ENCODE data around the gene PSAP. TPM values are rescaled to one million over a fixed set of nuclear protein-coding genes. Genes with fewer than 3 reads are reported as not detected.
A peak's percentile ranks its signal among the peaks of the same experiment; 100 is the strongest.

The PSAP gene
- total and polyA plus RNA-seq, 4 donors, result 255 to 671 (median 472) TPM

DNA sequence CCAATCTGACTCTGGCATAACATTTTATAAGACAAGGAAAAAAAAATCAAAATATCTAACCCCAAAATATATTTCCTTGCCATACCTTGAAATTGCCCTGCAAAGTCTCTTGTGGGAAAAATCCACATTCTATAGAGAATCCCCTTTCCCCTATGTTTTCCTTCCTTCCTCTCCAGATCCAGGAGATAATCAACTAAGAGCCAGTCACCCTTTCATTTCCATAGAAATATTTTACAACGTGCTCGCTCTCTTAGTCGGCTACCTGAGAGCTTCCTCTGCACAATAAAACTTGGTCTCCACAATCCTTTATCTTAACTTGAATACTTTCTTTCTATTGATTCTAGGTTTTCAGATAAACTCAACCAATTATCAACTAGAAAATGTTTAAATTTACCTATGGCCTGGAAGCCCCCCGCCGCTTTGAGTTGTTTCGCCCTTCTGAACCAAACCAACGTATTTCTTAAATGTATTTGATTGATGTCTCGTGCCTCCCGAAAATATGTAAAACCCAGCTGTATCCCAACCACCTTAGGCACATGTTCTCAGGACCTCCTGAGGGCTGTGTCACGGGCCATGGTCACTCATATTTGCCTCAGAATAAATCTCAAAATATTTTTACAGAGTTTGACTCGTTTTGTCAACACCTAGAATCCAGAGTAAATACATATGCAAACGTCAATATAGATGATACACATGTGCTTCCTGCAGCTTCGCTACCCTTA lies 869 bp downstream of the PSAP start:
- no peaks in the 10 kb centered on the region for H3K9me3 ChIP-seq (ENCODE audit: control insufficient read depth in 4 of 4, low read length in 3 of 4)
- TF ChIP-seq RAD21 (IDR thresholded peaks at IDR 0.05) (no peak), FOXA1 (IDR thresholded peaks at IDR 0.05) (no peak), TAF1 (conservative IDR thresholded peaks at IDR 0.05) (no peak), FOXA2 (IDR thresholded peaks at IDR 0.05) (no peak), RXRA (IDR thresholded peaks at IDR 0.05) (no peak), SP1 (IDR thresholded peaks at IDR 0.05) (no peak), HNF4G (IDR thresholded peaks at IDR 0.05) (no peak), YY1 (IDR thresholded peaks at IDR 0.05) (no peak), JUND (IDR thresholded peaks at IDR 0.05) (no peak), HNF4A (conservative IDR thresholded peaks at IDR 0.05) (no peak), GABPA (IDR thresholded peaks at IDR 0.05 in 1 of 2, conservative IDR thresholded peaks at IDR 0.05 in 1 of 2) (no peak), NR2F2 (IDR thresholded peaks at IDR 0.05) (no peak), EGR1 (IDR thresholded peaks at IDR 0.05; ENCODE audit: low read depth in 2 of 2) (no peak)
- TF ChIP-seq, protein P1, sequence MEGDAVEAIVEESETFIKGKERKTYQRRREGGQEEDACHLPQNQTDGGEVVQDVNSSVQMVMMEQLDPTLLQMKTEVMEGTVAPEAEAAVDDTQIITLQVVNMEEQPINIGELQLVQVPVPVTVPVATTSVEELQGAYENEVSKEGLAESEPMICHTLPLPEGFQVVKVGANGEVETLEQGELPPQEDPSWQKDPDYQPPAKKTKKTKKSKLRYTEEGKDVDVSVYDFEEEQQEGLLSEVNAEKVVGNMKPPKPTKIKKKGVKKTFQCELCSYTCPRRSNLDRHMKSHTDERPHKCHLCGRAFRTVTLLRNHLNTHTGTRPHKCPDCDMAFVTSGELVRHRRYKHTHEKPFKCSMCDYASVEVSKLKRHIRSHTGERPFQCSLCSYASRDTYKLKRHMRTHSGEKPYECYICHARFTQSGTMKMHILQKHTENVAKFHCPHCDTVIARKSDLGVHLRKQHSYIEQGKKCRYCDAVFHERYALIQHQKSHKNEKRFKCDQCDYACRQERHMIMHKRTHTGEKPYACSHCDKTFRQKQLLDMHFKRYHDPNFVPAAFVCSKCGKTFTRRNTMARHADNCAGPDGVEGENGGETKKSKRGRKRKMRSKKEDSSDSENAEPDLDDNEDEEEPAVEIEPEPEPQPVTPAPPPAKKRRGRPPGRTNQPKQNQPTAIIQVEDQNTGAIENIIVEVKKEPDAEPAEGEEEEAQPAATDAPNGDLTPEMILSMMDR (IDR thresholded peaks at IDR 0.05; ENCODE audit: low read depth, low read length, missing input control), result no peak
- TF ChIP-seq, protein P2, sequence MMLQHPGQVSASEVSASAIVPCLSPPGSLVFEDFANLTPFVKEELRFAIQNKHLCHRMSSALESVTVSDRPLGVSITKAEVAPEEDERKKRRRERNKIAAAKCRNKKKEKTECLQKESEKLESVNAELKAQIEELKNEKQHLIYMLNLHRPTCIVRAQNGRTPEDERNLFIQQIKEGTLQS (IDR thresholded peaks at IDR 0.05), result no peak
- TF ChIP-seq, protein P3, sequence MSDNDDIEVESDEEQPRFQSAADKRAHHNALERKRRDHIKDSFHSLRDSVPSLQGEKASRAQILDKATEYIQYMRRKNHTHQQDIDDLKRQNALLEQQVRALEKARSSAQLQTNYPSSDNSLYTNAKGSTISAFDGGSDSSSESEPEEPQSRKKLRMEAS (IDR thresholded peaks at IDR 0.05), result no peak
- TF ChIP-seq, protein P4, sequence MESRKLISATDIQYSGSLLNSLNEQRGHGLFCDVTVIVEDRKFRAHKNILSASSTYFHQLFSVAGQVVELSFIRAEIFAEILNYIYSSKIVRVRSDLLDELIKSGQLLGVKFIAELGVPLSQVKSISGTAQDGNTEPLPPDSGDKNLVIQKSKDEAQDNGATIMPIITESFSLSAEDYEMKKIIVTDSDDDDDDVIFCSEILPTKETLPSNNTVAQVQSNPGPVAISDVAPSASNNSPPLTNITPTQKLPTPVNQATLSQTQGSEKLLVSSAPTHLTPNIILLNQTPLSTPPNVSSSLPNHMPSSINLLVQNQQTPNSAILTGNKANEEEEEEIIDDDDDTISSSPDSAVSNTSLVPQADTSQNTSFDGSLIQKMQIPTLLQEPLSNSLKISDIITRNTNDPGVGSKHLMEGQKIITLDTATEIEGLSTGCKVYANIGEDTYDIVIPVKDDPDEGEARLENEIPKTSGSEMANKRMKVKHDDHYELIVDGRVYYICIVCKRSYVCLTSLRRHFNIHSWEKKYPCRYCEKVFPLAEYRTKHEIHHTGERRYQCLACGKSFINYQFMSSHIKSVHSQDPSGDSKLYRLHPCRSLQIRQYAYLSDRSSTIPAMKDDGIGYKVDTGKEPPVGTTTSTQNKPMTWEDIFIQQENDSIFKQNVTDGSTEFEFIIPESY (IDR thresholded peaks at IDR 0.05), result no peak
- TF ChIP-seq, protein P5, sequence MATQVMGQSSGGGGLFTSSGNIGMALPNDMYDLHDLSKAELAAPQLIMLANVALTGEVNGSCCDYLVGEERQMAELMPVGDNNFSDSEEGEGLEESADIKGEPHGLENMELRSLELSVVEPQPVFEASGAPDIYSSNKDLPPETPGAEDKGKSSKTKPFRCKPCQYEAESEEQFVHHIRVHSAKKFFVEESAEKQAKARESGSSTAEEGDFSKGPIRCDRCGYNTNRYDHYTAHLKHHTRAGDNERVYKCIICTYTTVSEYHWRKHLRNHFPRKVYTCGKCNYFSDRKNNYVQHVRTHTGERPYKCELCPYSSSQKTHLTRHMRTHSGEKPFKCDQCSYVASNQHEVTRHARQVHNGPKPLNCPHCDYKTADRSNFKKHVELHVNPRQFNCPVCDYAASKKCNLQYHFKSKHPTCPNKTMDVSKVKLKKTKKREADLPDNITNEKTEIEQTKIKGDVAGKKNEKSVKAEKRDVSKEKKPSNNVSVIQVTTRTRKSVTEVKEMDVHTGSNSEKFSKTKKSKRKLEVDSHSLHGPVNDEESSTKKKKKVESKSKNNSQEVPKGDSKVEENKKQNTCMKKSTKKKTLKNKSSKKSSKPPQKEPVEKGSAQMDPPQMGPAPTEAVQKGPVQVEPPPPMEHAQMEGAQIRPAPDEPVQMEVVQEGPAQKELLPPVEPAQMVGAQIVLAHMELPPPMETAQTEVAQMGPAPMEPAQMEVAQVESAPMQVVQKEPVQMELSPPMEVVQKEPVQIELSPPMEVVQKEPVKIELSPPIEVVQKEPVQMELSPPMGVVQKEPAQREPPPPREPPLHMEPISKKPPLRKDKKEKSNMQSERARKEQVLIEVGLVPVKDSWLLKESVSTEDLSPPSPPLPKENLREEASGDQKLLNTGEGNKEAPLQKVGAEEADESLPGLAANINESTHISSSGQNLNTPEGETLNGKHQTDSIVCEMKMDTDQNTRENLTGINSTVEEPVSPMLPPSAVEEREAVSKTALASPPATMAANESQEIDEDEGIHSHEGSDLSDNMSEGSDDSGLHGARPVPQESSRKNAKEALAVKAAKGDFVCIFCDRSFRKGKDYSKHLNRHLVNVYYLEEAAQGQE (IDR thresholded peaks at IDR 0.05), result no peak
- DNase-seq (ENCODE audit: low spot score), result no peak
- no peaks in the 10 kb centered on the region for H3K36me3 ChIP-seq (ENCODE audit: control insufficient read depth in 4 of 4, insufficient read depth in 3 of 4, low read depth in 1 of 4, low read length in 3 of 4)
- 4% methylated on average over 13 of the region's 13 CpGs for WGBS
- H3K4me3 ChIP-seq (ENCODE audit: low read depth in 1 of 3, low read length in 3 of 3), result peak overlapping the region; percentile 66 to 87 (median 74)
- H3K4me1 ChIP-seq (ENCODE audit: control insufficient read depth in 4 of 4, insufficient read depth in 4 of 4, low read length in 3 of 4), result peaks cover 18 to 36% (median 25%) of the 10 kb centered on the region in 4 donors
- peak overlapping the region; percentile 99 to 100 for H3K27ac ChIP-seq (ENCODE audit: low read depth in 1 of 2, low read length in 2 of 2)
- peak overlapping the region; percentile 75 to 86 for H3K9ac ChIP-seq (ENCODE audit: low read depth in 1 of 2, low read length in 2 of 2)
- no peaks in the 10 kb centered on the region for H3K27me3 ChIP-seq (ENCODE audit: control insufficient read depth in 4 of 4, insufficient read depth in 4 of 4, low read length in 3 of 4)

Data from liver (tissue), 9 donors.